Inflammatory macrophage (primary cell): Measurements from ENCODE around the gene LRRFIP1.
A peak's percentile ranks its signal among the peaks of the same experiment; 100 is the strongest.
"Not testable (repeated sequence)": the region's sequence is repeated elsewhere in the genome, so short reads cannot be mapped to it uniquely, and the experiment has no call there.

Experiments
- DNase-seq, 2 donors: peaks; one replicate each; pipeline ENCODE4 v3.0.0-alpha.2; 2020 to 2022
- total RNA-seq, 18 experiments: gene quantifications; one replicate each; lab custom pipeline; 2026; ENCODE audit warnings: mixed read lengths in 6 of 18, inconsistent platforms in 2 of 18; lab: John Stamatoyannopoulos, UW

The LRRFIP1 gene
- total RNA-seq, result 162 to 387 (median 254) reads per million in 18 experiments

GRCh38 chr2:237627441-237628246, at the start of gene LRRFIP1:
LRRFIP1 (plus strand) TSS chr2:237627587; CDS start chr2:237627645, 58 bp downstream.
- DNase-seq, result peak; percentile 33 to 42

- no peak for DNase-seq
Observed at GRCh38 chr2:237577956-237578870, 49.2 kb upstream of the LRRFIP1 start.

- no peak for DNase-seq
Observed at GRCh38 chr2:237581326-237581725, 46.1 kb upstream of the LRRFIP1 start.

GRCh38 chr2:237581751-237582746, 45.3 kb upstream of the LRRFIP1 start:
- peak; percentile 43 to 50 for DNase-seq

GRCh38 chr2:237583385-237584295, 43.7 kb upstream of the LRRFIP1 start:
- DNase-seq, result no peak

GRCh38 chr2:237585590-237586221, 41.7 kb upstream of the LRRFIP1 start:
- no peak for DNase-seq

GRCh38 chr2:237588044-237588696, 39.2 kb upstream of the LRRFIP1 start:
- DNase-seq, result no peak

- no peak for DNase-seq
Observed at GRCh38 chr2:237590272-237591140, 36.9 kb upstream of the LRRFIP1 start, which contains the start of gene RAB17. RAB17 (minus strand) TSS chr2:237590734; CDS start chr2:237586154, 4,580 bp downstream.

- DNase-seq, result peak; percentile 94 to 97
Observed at GRCh38 chr2:237591141-237591881, 36.1 kb upstream of the LRRFIP1 start.

- DNase-seq, result no peak
Observed at GRCh38 chr2:237592425-237592980, 34.9 kb upstream of the LRRFIP1 start.

GRCh38 chr2:237593036-237593435, 34.4 kb upstream of the LRRFIP1 start:
- DNase-seq, result no peak

- DNase-seq, result no peak
Observed at GRCh38 chr2:237593596-237594320, 33.6 kb upstream of the LRRFIP1 start.

GRCh38 chr2:237594514-237594871, 32.9 kb upstream of the LRRFIP1 start:
- no peak for DNase-seq

- DNase-seq, result not testable (repeated sequence)
Observed at GRCh38 chr2:237595829-237596519, 31.4 kb upstream of the LRRFIP1 start.

- peak; percentile 18 to 55 for DNase-seq
Observed at GRCh38 chr2:237596520-237597195, 30.7 kb upstream of the LRRFIP1 start.
